OCI-LY7 (cell line): Measurements from ENCODE around the gene DRG2.

Experiments
- CTCF ChIP-seq: fragments of 200-600 bp; sonication (generic); conservative IDR thresholded peaks from 2 replicates; pipeline ENCODE4 v1.5.1; 2014; ENCODE audit warnings: mild to moderate bottlenecking, antibody characterized with exemption, low read length, moderate library complexity, mixed read lengths
- EZH2phosphoT487 ChIP-seq: fragments of 200-600 bp; sonication (generic); IDR thresholded peaks from 2 replicates; pipeline ENCODE4 v1.6.1; 2018; ENCODE audit warnings: low read depth, borderline replicate concordance, mild to moderate bottlenecking, mixed run types, antibody characterized with exemption, low read length, moderate library complexity, mixed read lengths

- no peak for TF ChIP-seq CTCF
- TF ChIP-seq EZH2phosphoT487: no peak
These were observed 12.9 kb downstream of the DRG2 start for GRCh38 chr17:18100616-18101015.
